ENCODE results near the gene GALNT15. TPM values are rescaled to one million over a fixed set of nuclear protein-coding genes. Genes with fewer than 3 reads are reported as not detected.

The GALNT15 gene
- total RNA-seq, 2 donors from 2014 or later: 0.13 TPM; not detected in 1

DNA sequence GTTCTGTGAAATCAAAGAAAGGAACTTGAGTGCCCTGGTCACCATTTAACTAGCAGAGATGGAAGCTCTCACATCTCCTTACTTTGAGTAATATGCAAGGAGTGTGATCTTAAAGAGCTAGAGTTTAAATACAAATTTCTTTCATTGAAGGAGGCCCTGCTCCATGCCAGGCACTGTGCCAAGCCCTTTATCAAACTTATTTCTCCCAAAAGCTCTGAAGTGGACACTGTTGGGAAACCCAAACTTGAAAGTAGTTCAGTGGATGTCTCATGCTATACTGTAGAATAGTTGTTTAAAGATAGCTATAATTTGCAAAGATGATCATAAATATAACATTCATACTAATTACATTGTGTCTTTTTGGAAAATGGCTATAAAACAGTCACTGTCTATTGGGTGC lies 17.1 kb downstream of the GALNT15 start:
- DNase-seq: no peak
- Histone ChIP-seq H3K36me3 (ENCODE audit: control insufficient read depth, insufficient read depth, low read length) (no peaks in the 10 kb centered on the region), H3K4me3 (ENCODE audit: low read length) (no peak overlapping the region), H3K9ac (ENCODE audit: extremely low read depth, low read length, poor library complexity, severe bottlenecking) (no peak overlapping the region), H3K9me3 (ENCODE audit: control insufficient read depth, low read length) (no peaks in the 10 kb centered on the region), H3K27ac (ENCODE audit: low read depth, low read length) (no peak overlapping the region), H3K4me1 (ENCODE audit: control insufficient read depth, insufficient read depth, low read length) (no peaks in the 10 kb centered on the region), H3K27me3 (ENCODE audit: control insufficient read depth, insufficient read depth, low read length, poor library complexity, severe bottlenecking) (peaks cover 7% of the 10 kb centered on the region)
- no peaks in the 10 kb centered on the region for H3K9me3 Mint-ChIP-seq
- no peaks in the 10 kb centered on the region for H3K36me3 Mint-ChIP-seq (ENCODE audit: low read depth)
- no peaks in the 10 kb centered on the region for H3K4me1 Mint-ChIP-seq
- TF ChIP-seq CTCF (conservative IDR thresholded peaks at IDR 0.05): no peak
- peaks cover 8% of the 10 kb centered on the region for H3K27me3 Mint-ChIP-seq (ENCODE audit: insufficient read depth)
- H3K27ac Mint-ChIP-seq: no peak overlapping the region
- no peak overlapping the region for H3K4me3 Mint-ChIP-seq

DNA sequence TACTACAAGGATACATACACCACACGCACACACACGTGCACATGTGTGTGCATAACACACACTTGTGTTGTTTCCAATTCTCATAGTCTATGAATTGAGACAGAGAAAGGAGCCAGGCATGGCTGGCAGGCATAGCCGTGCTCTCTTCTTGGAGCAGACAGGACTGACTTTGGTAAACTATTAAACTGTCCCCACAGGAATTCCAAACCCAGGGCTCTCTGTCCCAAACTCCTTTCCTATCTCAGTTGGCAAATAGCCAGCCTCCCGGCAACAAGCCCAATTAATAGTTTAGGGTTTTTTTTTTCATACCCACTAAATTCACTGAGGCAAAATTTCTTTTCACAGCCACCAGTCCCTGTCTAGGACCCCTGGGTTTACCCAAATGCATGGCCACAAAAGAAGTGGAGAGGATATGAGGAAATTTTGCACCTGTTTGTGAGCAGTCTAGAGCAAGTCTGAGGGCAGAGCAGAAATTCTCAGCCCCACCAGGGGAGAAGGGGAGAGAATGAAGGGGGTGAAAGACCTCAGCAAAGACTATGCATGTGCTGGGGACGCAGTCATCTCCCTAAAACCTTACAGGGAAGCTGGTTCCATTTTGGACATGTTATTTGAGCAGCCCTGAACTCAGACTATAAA lies 17.8 kb downstream of the GALNT15 start:
- 84 to 89% methylated on average over 3 to 5 of the region's 5 CpGs for WGBS, 2 experiments (ENCODE audit: insufficient coverage in 1 of 2, insufficient read length in 1 of 2)
- peaks cover 8% of the 10 kb centered on the region for H3K27me3 Mint-ChIP-seq (ENCODE audit: insufficient read depth)

GRCh38 chr3:16198427-16198826 lies 23.9 kb downstream of the GALNT15 start:
- H3K36me3 Mint-ChIP-seq (ENCODE audit: low read depth): no peaks in the 10 kb centered on the region
- no peak for TF ChIP-seq CTCF (conservative IDR thresholded peaks at IDR 0.05)
- H3K27me3 Mint-ChIP-seq (ENCODE audit: insufficient read depth): peaks cover 9% of the 10 kb centered on the region
- Histone ChIP-seq H3K27me3 (ENCODE audit: control insufficient read depth, insufficient read depth, low read length, poor library complexity, severe bottlenecking) (peaks cover 7% of the 10 kb centered on the region), H3K27ac (ENCODE audit: low read depth, low read length) (no peak overlapping the region), H3K9me3 (ENCODE audit: control insufficient read depth, low read length) (no peaks in the 10 kb centered on the region), H3K9ac (ENCODE audit: extremely low read depth, low read length, poor library complexity, severe bottlenecking) (no peak overlapping the region), H3K36me3 (ENCODE audit: control insufficient read depth, insufficient read depth, low read length) (no peaks in the 10 kb centered on the region), H3K4me3 (ENCODE audit: low read length) (no peak overlapping the region), H3K4me1 (ENCODE audit: control insufficient read depth, insufficient read depth, low read length) (peaks cover 4% of the 10 kb centered on the region)
- H3K27ac Mint-ChIP-seq: no peak overlapping the region
- no peak overlapping the region for H3K4me3 Mint-ChIP-seq
- DNase-seq: no peak
- WGBS, 2 experiments (ENCODE audit: insufficient coverage in 1 of 2, insufficient read length in 1 of 2): 91% methylated on average over 4 of the region's 4 CpGs; no CpG with 5 or more reads in 1 of the 2 experiments
- H3K4me1 Mint-ChIP-seq: peaks cover 16% of the 10 kb centered on the region
- H3K9me3 Mint-ChIP-seq: no peaks in the 10 kb centered on the region

More for the DNA sequence above, 17.8 kb downstream of the GALNT15 start:
- H3K27me3 ChIP-seq (ENCODE audit: control insufficient read depth, insufficient read depth, low read length, poor library complexity, severe bottlenecking): peaks cover 7% of the 10 kb centered on the region
- no peak for TF ChIP-seq CTCF (conservative IDR thresholded peaks at IDR 0.05)
- no peaks in the 10 kb centered on the region for H3K4me1 Mint-ChIP-seq
- H3K4me3 Mint-ChIP-seq: no peak overlapping the region
- no peak overlapping the region for H3K27ac ChIP-seq (ENCODE audit: low read depth, low read length)
- H3K9ac ChIP-seq (ENCODE audit: extremely low read depth, low read length, poor library complexity, severe bottlenecking): no peak overlapping the region
- no peaks in the 10 kb centered on the region for H3K36me3 ChIP-seq (ENCODE audit: control insufficient read depth, insufficient read depth, low read length)
- H3K4me1 ChIP-seq (ENCODE audit: control insufficient read depth, insufficient read depth, low read length): no peaks in the 10 kb centered on the region
- H3K36me3 Mint-ChIP-seq (ENCODE audit: low read depth): no peaks in the 10 kb centered on the region
- no peaks in the 10 kb centered on the region for H3K9me3 Mint-ChIP-seq
- H3K9me3 ChIP-seq (ENCODE audit: control insufficient read depth, low read length): no peaks in the 10 kb centered on the region
- H3K27ac Mint-ChIP-seq: no peak overlapping the region
- H3K4me3 ChIP-seq (ENCODE audit: low read length): no peak overlapping the region
- DNase-seq: no peak

Data from endodermal cell (in vitro differentiated cells).